GM18505 (cell line): ENCODE results near the gene ZDHHC19.

Source experiments
- ATAC-seq: cut with Tn5 transposase; IDR thresholded peaks from one replicate; pipeline ENCODE4 v1.9.1; 2021; ENCODE audit not compliant: unreplicated experiment
- POLR2A ChIP-seq: IDR thresholded peaks from 4 replicates; pipeline ENCODE4 v1.6.1; 2011; ENCODE audit warnings: borderline replicate concordance; ENCODE audit not compliant: insufficient read depth, insufficient read length; ENCODE audit errors: extremely low read depth

ZDHHC19 gene

DNA sequence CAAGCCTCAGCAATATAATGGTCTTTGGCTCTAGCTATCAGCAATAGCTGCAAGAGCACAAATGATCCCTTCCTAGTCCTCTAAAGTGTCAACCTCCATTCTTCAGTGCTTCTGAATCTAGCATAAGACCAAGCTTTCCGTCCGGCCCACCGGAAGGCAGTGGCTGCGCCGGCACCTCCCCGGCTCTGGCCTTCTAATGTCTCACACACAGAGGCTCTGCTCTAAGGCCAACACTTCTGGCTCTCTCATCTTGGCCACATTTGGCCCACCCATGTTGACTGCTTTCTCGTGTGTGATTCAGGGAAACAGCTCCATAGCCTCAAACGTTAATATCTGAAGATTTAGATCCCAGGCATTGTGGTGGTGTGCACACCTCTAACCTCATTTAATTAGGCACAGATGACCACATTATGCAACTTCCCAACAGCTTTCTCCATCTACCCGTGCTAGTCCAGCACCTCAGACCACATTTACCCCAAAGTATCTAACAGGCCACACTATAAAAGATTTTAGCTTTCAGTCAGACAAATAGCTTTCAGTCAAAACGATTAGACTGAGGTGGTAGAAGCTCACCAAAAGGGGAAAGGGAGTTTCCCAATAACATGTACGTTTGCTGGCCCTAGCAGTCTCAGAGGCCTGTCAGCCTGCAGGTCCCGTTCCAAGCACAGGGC, 24.4 kb upstream of the ZDHHC19 start:
- no peak for TF ChIP-seq POLR2A
- no peak for ATAC-seq

DNA sequence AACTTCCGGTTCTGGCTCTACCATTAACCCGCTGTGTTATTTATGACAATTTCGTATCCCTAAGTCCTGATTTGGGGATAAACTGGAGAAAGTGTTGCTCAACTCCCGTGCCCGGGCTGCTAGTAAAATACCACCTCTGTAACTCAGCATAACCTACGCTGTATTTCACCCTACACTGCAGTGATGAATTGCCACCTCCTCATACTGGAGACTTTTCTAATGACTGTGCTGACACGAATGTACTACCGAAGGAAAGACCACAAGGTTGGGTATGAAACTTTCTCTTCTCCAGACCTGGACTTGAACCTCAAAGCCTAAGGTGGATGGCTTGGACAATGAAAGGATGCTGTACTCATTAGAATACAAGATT, 21.7 kb upstream of the ZDHHC19 start:
- ATAC-seq: no peak
- no peak for TF ChIP-seq POLR2A

DNA sequence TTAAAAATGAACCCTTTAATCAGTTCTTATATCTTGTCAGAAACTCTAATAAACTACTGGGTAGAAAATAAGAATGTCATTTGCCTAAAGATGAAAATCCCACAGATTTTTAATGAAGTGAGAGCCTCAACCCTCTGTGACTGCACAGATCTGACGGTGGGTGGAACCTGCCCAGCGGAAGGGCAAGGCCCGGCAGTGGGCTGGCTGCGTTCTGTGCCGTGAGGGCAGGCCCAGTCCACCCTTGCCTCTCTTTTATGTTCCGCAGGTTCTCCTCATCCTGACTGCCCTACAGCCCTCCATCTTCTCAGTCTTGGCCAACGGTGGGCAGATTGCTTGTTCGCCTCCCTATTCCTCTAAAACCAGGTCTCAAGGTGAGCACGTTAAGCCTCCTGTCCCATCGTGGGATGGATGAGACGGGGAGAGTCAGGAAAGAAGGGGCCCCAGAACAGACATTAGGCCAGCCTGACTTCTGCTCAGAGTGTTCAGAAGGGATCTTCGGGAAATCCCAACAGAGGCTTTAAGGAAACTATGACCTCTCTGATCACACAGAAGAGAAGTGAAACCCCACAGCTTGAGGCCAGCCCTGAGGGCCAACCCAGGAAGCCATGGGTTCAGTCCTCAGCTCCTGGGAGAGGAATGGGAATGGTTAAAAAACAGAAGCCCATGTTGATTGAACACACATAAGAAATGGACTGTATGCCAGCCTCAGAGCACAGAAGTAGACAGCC, 21.1 kb upstream of the ZDHHC19 start:
- ATAC-seq: no peak
- TF ChIP-seq POLR2A: no peak

DNA sequence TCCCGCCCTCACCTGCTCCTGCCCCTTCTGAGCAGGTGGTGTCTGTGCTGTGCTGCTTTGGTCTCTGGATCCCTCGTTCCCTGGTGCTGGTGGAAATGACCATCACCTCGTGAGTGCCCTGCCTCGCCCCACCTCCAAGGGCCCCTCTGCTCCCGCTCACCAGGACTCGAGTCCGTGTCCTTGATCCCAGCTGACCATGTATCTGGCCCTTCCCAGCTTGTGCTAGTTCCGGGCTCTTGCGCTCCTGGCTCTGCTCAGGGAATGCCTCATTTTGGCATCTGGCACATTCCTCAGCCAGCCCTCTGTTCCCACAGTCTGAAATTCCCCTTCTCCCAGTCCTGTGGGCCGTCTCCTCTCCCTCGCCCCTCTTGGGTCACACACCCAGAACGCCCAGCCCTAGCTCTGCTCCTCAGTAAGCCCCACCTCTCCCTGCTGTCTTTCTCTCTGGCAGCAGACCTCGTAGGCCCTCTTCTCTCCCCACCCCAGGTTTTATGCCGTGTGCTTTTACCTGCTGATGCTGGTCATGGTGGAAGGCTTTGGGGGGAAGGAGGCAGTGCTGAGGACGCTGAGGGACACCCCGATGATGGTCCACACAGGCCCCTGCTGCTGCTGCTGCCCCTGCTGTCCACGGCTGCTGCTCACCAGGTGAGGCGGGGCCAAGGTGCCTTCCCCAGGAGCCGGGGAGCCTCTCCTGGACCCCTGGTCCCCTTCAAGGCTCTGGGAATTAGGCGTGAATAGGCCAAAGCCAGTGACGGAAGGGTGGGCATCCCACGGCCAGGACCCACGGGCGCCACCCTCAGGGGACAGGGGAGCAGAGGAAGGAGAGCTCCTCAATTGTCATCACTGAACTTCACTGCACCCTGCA, 16.7 kb upstream of the ZDHHC19 start:
- ATAC-seq: no peak
- TF ChIP-seq POLR2A: no peak

DNA sequence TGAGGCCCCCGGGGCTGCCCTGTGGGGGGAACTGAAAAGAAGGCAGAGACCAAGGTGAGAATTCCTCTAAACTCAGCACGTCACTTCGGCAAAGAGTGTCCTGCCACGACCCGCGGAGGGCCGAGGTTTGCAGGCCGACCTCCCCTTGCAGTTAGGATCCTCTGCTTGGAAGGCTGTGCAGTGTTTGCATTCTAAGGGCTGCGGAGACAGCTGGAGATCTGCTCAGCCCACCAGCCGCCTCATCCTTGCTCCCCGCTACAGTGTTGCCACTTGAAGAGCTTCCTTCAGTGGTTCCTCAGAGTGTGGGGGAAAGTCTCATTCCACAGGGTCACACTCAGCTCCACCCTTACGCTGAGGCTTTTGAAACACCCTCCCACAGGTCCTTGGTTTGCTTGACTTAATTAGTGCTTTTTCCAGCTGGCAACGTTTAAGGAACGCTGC, 15.9 kb upstream of the ZDHHC19 start:
- no peak for ATAC-seq
- no peak for TF ChIP-seq POLR2A

DNA sequence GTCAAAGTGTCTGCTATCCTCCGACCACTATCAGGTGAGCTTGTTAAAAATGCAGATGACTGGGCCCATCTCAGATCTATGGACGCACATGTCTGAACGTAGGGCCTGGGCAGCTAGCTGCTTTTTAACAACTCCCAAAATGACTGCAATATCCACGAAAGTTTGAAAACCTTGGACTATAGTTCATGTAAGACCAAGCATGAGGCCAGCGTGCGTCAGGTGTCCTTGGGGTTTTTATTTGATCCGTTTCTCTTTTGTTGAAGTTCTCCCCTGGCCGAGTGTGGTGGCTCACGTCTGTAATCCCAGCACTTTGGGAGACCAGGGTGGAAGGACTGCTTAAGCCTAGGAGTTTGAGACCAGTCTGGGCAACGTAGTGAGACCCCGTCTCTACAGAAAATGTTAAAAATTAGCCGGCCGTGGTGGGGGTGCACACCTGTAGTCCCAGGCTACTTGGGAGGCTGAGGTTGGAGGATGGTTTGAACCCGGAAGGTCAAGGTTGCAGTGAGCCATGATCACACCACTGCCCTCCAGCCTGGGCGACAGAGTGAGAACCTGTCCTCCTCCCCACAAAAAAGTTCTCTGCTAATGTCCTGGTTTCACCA, 14.7 kb upstream of the ZDHHC19 start:
- no peak for TF ChIP-seq POLR2A
- ATAC-seq: no peak

DNA sequence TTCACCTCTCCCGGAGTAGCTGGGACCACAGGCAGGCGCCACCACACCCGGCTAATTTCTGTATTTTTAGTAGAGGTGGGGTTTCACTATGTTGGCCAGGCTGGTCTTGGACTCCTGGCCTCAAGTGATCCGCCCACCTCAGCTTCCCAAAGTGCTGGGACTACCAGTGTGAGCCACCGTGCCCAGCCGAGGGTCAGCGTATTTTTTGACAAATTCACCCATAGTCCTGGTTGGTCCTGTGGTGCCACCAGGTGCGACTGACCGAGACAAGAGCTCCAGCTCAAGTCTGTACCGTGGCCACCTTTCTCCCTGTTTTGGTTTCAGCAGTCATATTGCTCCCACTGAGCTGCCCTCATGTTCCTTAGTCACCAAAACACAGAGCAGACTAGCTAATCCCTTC, 13.9 kb upstream of the ZDHHC19 start:
- ATAC-seq: no peak
- TF ChIP-seq POLR2A: no peak

DNA sequence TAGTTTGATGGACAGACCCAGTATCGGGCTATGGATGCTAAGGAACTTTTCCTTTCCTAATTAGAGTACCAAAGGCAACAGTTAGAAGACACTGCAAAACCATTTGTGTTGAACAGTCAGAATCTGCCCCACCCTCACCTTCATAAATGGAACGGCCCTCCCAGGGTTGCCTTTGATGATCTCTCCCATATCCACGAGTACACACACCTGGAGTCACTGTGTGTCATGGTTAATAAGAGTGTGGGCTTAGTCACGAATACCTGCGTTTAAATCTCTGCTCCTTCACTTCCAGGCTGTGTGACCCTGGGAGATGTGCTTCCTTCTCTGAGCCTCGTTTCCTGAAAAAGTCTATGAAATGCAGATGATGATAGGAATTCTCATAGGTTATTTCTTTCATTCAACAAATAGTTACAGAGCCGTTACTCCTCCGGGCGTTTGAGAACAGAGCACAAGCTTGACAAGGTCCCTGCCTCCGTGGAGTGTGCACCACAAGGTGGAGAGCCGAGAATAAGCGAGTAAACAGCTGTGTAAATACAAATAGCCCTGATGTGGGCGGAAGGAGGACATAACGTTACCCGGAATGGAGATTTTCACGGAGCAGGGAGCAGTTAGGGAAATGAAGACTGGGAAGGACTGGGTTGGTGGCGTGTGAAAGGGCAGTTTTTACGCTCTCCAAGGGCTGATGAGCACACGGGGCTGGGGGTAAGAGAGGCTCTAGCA, 11.8 kb upstream of the ZDHHC19 start:
- ATAC-seq: no peak
- TF ChIP-seq POLR2A: no peak

DNA sequence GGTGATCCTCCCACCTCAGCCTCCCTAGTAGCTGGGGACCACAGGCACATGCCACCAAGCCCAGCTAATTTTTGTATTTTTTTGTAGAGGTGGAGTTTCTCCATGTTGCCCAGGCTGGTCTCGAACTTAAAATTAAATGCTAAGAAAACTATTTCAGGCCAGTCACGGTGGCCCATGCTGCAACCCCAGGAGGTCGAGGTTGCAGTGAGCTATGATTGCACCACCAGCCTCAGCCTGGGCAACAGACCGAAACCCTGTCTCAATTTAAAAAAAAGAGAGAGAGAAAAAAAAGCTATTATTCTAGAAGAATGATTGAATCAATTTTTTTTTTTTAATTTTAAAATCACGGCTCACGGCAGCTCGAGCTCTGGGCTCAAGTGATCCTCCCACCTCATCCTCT, 9.8 kb upstream of the ZDHHC19 start:
- no peak for TF ChIP-seq POLR2A
- no peak for ATAC-seq

DNA sequence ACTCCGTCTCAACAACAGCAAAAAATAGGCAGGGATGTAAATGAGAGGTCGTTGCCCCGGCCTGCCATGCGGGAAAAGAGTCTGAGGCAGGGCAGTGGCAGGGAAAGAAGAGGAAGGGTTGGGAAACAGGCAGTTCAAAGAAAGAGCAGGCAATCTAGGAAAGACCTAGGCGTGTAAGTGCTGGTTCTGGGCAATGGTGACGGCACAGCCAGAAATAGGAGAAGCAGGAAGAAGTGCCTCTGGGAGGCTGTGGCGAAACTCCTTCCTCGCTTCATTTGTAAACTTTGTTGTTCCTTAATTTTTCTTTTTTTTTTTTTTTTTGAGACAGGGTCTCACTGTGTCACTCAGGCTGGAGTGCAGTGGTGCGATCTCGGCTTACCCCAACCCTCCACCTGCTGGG, 9.4 kb upstream of the ZDHHC19 start:
- ATAC-seq: no peak
- TF ChIP-seq POLR2A: no peak

DNA sequence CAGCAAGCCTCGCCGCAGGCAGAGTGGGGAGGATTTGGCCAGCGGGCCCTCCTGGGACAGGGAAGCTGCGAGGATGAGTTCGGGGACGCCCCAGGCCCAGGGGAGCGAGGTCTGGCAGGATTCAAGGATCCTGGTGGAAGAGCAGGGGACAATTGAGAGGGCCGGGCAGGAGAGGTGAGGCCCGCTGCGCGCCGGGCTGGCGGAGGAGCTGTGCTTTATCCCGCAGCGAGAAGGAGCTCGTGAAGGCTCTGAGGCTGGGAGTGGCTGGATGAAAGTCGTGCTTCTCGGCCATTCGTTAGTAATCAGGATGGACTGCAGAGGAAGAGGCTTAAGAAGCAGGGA, 8.7 kb upstream of the ZDHHC19 start:
- no peak for ATAC-seq
- TF ChIP-seq POLR2A: no peak

DNA sequence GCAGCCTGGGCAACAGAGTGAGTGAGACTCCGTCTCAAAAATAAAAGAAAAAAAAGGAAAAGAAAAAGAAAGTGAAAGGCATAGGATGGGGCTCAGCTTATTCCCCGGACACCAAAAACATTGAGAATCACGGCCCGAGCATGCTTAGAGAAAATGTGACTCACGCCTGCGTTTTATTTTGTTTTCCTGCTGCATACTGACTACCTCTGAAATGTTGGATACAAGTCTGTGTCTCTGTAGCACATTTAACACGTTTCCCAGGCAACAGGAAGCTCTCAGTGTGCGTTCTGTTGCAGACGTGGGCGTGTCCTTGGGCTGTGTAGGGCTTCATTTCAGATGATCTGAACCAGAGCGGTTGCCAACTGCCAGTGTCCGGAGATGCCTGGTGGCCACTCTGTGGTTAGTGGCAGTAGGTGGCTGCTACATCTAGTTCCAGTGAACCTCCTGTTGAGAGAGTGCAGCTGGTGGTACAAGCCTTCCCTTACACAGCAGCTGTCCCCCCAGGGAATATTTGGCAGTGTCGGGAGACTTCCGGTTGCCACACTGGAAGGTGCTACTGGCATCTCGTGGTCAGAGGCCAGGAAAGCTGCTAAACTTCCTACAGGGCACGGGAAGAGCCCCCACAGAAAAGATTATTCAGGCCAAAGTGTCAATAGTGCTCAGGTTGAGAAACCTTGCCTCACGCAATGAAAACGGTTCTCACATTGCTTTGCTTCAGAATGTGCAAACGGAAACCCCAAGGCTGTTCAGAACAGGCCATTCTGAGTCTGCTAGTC, 8.2 kb upstream of the ZDHHC19 start:
- no peak for ATAC-seq

More for the DNA sequence above, 8.2 kb upstream of the ZDHHC19 start:
- no peak for TF ChIP-seq POLR2A
